ENCODE measurements around the gene GPR142. TPM values are rescaled to one million over a fixed set of nuclear protein-coding genes. Genes with fewer than 3 reads are reported as not detected.
A peak's percentile ranks its signal among the peaks of the same experiment; 100 is the strongest.

GPR142 gene
- total RNA-seq, 4 donors from 2014 or later: not detected

- TF ChIP-seq, protein P1, sequence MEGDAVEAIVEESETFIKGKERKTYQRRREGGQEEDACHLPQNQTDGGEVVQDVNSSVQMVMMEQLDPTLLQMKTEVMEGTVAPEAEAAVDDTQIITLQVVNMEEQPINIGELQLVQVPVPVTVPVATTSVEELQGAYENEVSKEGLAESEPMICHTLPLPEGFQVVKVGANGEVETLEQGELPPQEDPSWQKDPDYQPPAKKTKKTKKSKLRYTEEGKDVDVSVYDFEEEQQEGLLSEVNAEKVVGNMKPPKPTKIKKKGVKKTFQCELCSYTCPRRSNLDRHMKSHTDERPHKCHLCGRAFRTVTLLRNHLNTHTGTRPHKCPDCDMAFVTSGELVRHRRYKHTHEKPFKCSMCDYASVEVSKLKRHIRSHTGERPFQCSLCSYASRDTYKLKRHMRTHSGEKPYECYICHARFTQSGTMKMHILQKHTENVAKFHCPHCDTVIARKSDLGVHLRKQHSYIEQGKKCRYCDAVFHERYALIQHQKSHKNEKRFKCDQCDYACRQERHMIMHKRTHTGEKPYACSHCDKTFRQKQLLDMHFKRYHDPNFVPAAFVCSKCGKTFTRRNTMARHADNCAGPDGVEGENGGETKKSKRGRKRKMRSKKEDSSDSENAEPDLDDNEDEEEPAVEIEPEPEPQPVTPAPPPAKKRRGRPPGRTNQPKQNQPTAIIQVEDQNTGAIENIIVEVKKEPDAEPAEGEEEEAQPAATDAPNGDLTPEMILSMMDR (IDR thresholded peaks at IDR 0.05): no peak
- no peak for ATAC-seq (ENCODE audit: low FRiP score)
- DNase-seq (ENCODE audit: low spot score): no peak
These were observed 5.1 kb downstream of the GPR142 start for GRCh38 chr17:74372426-74372825.

GRCh38 chr17:74373838-74374606 is 6.7 kb downstream of the GPR142 start:
- DNase-seq (ENCODE audit: low spot score): no peak
- ATAC-seq (ENCODE audit: low FRiP score): no peak
- TF ChIP-seq, protein P1 (IDR thresholded peaks at IDR 0.05): no peak

- no peak for DNase-seq (ENCODE audit: low spot score)
- no peak for ATAC-seq (ENCODE audit: low FRiP score)
- TF ChIP-seq, protein P1 (IDR thresholded peaks at IDR 0.05): no peak
These were observed 7.6 kb downstream of the GPR142 start for GRCh38 chr17:74374858-74375257.

GRCh38 chr17:74379495-74380085 is 12.3 kb downstream of the GPR142 start:
- ATAC-seq (ENCODE audit: low FRiP score): peak; percentile 85
- peak; percentile 99 for DNase-seq (ENCODE audit: low spot score)
- TF ChIP-seq, protein P1 (IDR thresholded peaks at IDR 0.05): peak in 2 of 3 donors; percentile 79 to 86

GRCh38 chr17:74380086-74380958 is 13.0 kb downstream of the GPR142 start:
- DNase-seq (ENCODE audit: low spot score): no peak
- TF ChIP-seq, protein P1 (IDR thresholded peaks at IDR 0.05): no peak
- peak; percentile 41 for ATAC-seq (ENCODE audit: low FRiP score)

- no peak for DNase-seq (ENCODE audit: low spot score)
- ATAC-seq (ENCODE audit: low FRiP score): no peak
- TF ChIP-seq, protein P1 (IDR thresholded peaks at IDR 0.05): no peak
These were observed 13.9 kb downstream of the GPR142 start for GRCh38 chr17:74380959-74381808.

All from omental fat pad (tissue), 4 donors.